Measurements from ENCODE around the gene DUSP10.

DUSP10 gene

DNA sequence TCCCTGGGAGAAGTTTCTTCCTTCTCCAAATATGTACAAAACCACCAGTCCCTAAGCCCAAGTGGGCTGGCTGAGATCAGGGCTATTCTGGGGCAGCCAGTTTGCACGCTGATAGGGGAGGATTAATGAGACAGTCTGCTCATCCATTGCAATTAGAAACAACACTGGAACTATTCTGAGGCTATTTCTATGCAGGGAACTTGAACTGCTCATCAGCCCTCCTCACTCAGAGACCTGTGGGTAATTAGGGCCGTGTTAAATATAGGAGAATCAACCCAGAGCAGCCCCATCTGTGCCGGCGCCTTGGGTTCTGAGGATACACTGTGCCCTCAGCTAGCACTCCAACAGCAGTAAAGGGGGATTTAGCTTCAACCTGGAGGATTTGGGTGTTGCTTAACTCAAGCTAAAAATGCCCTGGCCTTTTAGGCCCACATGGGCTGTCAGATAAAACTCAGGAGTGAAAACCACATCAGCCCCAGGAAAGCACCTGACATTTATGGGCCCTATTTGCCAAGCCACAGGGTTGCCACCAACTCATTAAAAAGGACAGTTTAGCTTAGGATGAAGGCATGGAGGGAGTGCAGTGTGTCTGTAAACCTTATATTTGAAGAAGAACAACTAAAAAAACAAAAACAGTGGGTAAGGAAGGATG is 53.9 kb downstream of the DUSP10 start:
- Histone ChIP-seq H3K9ac (ENCODE audit: low read length) (no peak overlapping the region), H3K27ac (ENCODE audit: low read depth, low read length) (no peak overlapping the region), H3K4me2 (ENCODE audit: low read depth, low read length, poor library complexity, severe bottlenecking) (no peak overlapping the region), H3K27me3 (ENCODE audit: low read length) (no peaks in the 10 kb centered on the region), H3K79me2 (ENCODE audit: insufficient read depth, low read length) (no peaks in the 10 kb centered on the region), H3K9me3 (ENCODE audit: insufficient read depth, low read length) (no peaks in the 10 kb centered on the region), H3K4me3 (ENCODE audit: insufficient read depth, low read length, poor library complexity, severe bottlenecking) (no peak overlapping the region), H4K20me1 (ENCODE audit: low read depth, low read length) (no peaks in the 10 kb centered on the region), H3K36me3 (ENCODE audit: low read length) (no peaks in the 10 kb centered on the region), H3K9me2 (replicated peaks; ENCODE audit: insufficient read depth, low read length) (no peaks in the 10 kb centered on the region), H3F3A (ENCODE audit: insufficient read depth) (no peaks in the 10 kb centered on the region), H2AFZ (ENCODE audit: low read depth, low read length, severe bottlenecking) (no peak overlapping the region)
- TF ChIP-seq EZH2phosphoT487 (conservative IDR thresholded peaks at IDR 0.05; ENCODE audit: low read length) = no peak
- TF ChIP-seq, protein P1, sequence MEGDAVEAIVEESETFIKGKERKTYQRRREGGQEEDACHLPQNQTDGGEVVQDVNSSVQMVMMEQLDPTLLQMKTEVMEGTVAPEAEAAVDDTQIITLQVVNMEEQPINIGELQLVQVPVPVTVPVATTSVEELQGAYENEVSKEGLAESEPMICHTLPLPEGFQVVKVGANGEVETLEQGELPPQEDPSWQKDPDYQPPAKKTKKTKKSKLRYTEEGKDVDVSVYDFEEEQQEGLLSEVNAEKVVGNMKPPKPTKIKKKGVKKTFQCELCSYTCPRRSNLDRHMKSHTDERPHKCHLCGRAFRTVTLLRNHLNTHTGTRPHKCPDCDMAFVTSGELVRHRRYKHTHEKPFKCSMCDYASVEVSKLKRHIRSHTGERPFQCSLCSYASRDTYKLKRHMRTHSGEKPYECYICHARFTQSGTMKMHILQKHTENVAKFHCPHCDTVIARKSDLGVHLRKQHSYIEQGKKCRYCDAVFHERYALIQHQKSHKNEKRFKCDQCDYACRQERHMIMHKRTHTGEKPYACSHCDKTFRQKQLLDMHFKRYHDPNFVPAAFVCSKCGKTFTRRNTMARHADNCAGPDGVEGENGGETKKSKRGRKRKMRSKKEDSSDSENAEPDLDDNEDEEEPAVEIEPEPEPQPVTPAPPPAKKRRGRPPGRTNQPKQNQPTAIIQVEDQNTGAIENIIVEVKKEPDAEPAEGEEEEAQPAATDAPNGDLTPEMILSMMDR (IDR thresholded peaks at IDR 0.05; ENCODE audit: insufficient read depth, low read length, poor library complexity, severe bottlenecking) = no peak

DNA sequence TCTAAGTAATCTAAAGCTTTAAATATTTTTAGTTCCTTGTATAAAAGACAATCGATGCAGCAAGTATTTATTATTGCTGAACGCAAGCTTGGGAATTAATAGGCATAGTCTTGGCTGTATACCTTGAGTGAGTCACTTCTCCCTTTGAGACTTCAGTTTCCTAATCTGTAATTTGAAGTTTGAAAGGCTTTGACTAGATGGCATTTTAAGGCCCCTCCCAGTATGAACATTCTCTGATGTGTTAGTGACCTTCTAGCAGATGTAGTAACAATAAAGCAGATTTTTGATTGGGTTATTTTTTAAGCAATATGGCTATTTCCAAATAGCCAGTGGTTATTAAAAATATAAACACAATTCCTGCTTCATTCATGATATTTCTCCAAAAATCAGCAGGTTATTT is 58.2 kb downstream of the DUSP10 start:
- Histone ChIP-seq H3K4me2 (ENCODE audit: low read depth, low read length, poor library complexity, severe bottlenecking) (no peak overlapping the region), H3K9me3 (ENCODE audit: insufficient read depth, low read length) (peaks cover 7% of the 10 kb centered on the region; the same call in 1 of the 2 replicates), H3K9me2 (replicated peaks; ENCODE audit: insufficient read depth, low read length) (no peaks in the 10 kb centered on the region), H3K4me3 (ENCODE audit: insufficient read depth, low read length, poor library complexity, severe bottlenecking) (no peak overlapping the region), H3K27me3 (ENCODE audit: low read length) (no peaks in the 10 kb centered on the region), H4K20me1 (ENCODE audit: low read depth, low read length) (no peaks in the 10 kb centered on the region), H3F3A (ENCODE audit: insufficient read depth) (no peaks in the 10 kb centered on the region), H3K27ac (ENCODE audit: low read depth, low read length) (no peak overlapping the region), H3K79me2 (ENCODE audit: insufficient read depth, low read length) (no peaks in the 10 kb centered on the region), H3K36me3 (ENCODE audit: low read length) (peaks cover 5% of the 10 kb centered on the region; the same call in 1 of the 2 replicates), H2AFZ (ENCODE audit: low read depth, low read length, severe bottlenecking) (no peak overlapping the region), H3K9ac (ENCODE audit: low read length) (no peak overlapping the region)
- no peak for TF ChIP-seq EZH2phosphoT487 (conservative IDR thresholded peaks at IDR 0.05; ENCODE audit: low read length)
- TF ChIP-seq, protein P1 (IDR thresholded peaks at IDR 0.05; ENCODE audit: insufficient read depth, low read length, poor library complexity, severe bottlenecking) = no peak

DNA sequence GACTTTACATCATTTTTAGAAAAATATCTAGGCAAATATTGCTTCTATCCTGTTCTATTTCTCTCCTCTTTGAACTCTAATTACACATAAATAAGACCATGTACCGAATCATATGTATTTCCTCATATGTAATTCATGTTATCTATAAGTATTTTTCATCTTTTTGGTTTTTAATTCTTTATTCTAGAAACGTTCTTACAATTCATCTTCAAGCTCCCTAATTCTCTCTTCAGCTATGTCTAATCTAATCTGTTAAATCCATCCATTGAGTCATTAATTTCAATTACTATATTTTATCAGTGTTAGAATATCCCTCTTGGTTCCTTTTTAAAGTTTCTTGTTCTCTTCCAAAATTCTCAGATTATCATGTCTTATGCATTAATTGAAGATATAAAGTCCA is 61.8 kb downstream of the DUSP10 start:
- Histone ChIP-seq H4K20me1 (ENCODE audit: low read depth, low read length) (no peaks in the 10 kb centered on the region), H3K79me2 (ENCODE audit: insufficient read depth, low read length) (no peaks in the 10 kb centered on the region), H3K4me3 (ENCODE audit: insufficient read depth, low read length, poor library complexity, severe bottlenecking) (no peak overlapping the region), H3K9me2 (replicated peaks; ENCODE audit: insufficient read depth, low read length) (no peaks in the 10 kb centered on the region), H3F3A (ENCODE audit: insufficient read depth) (no peaks in the 10 kb centered on the region), H3K27ac (ENCODE audit: low read depth, low read length) (no peak overlapping the region), H3K9ac (ENCODE audit: low read length) (no peak overlapping the region), H3K27me3 (ENCODE audit: low read length) (no peaks in the 10 kb centered on the region), H3K4me2 (ENCODE audit: low read depth, low read length, poor library complexity, severe bottlenecking) (no peak overlapping the region), H2AFZ (ENCODE audit: low read depth, low read length, severe bottlenecking) (no peak overlapping the region), H3K9me3 (ENCODE audit: insufficient read depth, low read length) (peaks cover 7% of the 10 kb centered on the region; the same call in 1 of the 2 replicates), H3K36me3 (ENCODE audit: low read length) (peaks cover 5% of the 10 kb centered on the region; the same call in 1 of the 2 replicates)
- TF ChIP-seq, protein P1 (IDR thresholded peaks at IDR 0.05; ENCODE audit: insufficient read depth, low read length, poor library complexity, severe bottlenecking) = no peak
- TF ChIP-seq EZH2phosphoT487 (conservative IDR thresholded peaks at IDR 0.05; ENCODE audit: low read length) = no peak
